OCI-LY7 (cell line): Measurements from ENCODE around the gene RPLP1.

ENCODE experiments used
- CTCF ChIP-seq: fragments of 200-600 bp; sonication (generic); conservative IDR thresholded peaks from 2 replicates; pipeline ENCODE4 v1.5.1; 2014; ENCODE audit warnings: mild to moderate bottlenecking, antibody characterized with exemption, low read length, moderate library complexity, mixed read lengths
- EZH2phosphoT487 ChIP-seq: fragments of 200-600 bp; sonication (generic); IDR thresholded peaks from 2 replicates; pipeline ENCODE4 v1.6.1; 2018; ENCODE audit warnings: low read depth, borderline replicate concordance, mild to moderate bottlenecking, mixed run types, antibody characterized with exemption, low read length, moderate library complexity, mixed read lengths

- TF ChIP-seq EZH2phosphoT487 (no peak), CTCF (no peak)
These were observed 44.8 kb upstream of the RPLP1 start for GRCh38 chr15:69407719-69408400.
